Measurements from ENCODE around the gene TANGO2.

TANGO2 gene

DNA sequence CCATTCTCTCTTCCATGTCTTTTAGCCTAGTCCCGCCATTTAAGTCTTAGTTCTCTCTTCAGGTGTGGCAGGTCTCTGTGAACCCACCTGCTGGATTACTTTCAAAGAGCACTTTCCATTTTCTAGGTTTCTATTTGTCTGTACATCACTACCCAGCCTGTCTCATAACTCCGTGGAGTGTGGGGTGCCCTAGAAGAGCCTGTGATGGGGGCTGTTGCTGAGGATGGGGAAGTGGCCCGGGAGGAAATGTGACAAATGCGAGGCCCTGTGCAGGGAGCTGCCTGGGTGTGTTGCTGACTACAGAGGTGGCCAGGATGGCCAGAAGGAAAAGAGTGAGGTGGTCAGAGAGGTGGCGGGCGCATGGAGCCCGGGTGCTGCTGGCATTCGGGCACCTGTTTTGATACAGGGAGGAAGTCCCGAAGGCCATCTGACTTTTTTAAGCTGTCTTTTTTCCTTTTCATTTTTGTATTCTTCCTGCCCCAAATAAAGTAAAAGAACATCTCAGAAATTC is 69.9 kb downstream of the TANGO2 start:
- H3K36me3 ChIP-seq (replicated peaks), result peaks cover 100% of the 10 kb centered on the region
- H3K9me3 ChIP-seq, result no peaks in the 10 kb centered on the region
- H3K27me3 ChIP-seq (ENCODE audit: low read depth), result no peaks in the 10 kb centered on the region
- no peak overlapping the region for H3K4me3 ChIP-seq
- DNase-seq (ENCODE audit: low spot score in 2 of 2), result no peak
- in situ Hi-C loops (cut with MboI; ENCODE audit: low sequenced_read_pairs), result no loop called here
- H3K4me1 ChIP-seq, result no peaks in the 10 kb centered on the region

- Histone ChIP-seq H3K4me1 (no peaks in the 10 kb centered on the region), H3K4me3 (no peak overlapping the region), H3K9me3 (no peaks in the 10 kb centered on the region), H3K27me3 (ENCODE audit: low read depth) (no peaks in the 10 kb centered on the region), H3K36me3 (replicated peaks) (peaks cover 100% of the 10 kb centered on the region)
- in situ Hi-C loops (cut with MboI; ENCODE audit: low sequenced_read_pairs), result no loop called here
- no peak for DNase-seq (ENCODE audit: low spot score in 2 of 2)
Observed at GRCh38 chr22:20091690-20092476, 71.0 kb downstream of the TANGO2 start.

- H3K4me1 ChIP-seq, result no peaks in the 10 kb centered on the region
- H3K36me3 ChIP-seq (replicated peaks), result peaks cover 100% of the 10 kb centered on the region
- in situ Hi-C loops (cut with MboI; ENCODE audit: low sequenced_read_pairs), result no loop called here
- no peaks in the 10 kb centered on the region for H3K27me3 ChIP-seq (ENCODE audit: low read depth)
- H3K9me3 ChIP-seq, result no peaks in the 10 kb centered on the region
- H3K4me3 ChIP-seq, result no peak overlapping the region
- no peak for DNase-seq (ENCODE audit: low spot score in 2 of 2)
Observed at GRCh38 chr22:20092477-20092854, 71.6 kb downstream of the TANGO2 start.

- Histone ChIP-seq H3K36me3 (replicated peaks) (peaks cover 96% of the 10 kb centered on the region), H3K27me3 (ENCODE audit: low read depth) (no peaks in the 10 kb centered on the region), H3K9me3 (no peaks in the 10 kb centered on the region), H3K4me1 (no peaks in the 10 kb centered on the region), H3K4me3 (no peak overlapping the region)
- in situ Hi-C loops (cut with MboI; ENCODE audit: low sequenced_read_pairs), result no loop called here
- DNase-seq (ENCODE audit: low spot score in 2 of 2), result no peak
Observed at GRCh38 chr22:20093418-20094196, 72.7 kb downstream of the TANGO2 start.

DNA sequence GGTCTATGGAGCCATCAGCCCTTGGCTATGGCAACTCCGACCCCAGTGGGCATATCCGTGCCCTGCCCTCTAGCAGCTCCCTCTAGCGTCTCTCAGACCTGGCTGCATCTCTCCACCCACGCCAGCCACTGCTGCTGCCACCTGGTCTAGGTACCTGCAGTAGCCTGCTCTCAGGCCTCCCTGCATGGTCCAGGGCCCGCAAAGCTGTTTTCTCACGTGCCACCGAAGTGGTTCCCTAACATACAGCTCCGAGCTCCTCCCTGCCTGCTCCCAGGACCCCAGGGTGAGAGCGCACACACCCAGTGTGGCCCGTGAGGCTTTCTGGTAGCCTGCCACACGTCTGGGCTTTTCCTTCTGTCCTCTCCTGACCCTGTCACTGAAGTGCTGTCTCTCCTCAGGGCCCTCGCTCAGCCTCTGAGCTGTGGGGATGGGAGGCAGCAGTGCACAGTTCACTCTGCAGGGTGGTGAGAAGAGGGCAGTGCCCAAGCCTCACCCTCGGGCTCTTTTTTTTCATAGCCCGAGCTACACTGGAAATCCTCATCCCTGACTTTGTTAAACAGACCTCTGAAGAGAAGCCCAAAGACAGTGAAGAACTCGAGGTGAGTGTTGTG is 73.4 kb downstream of the TANGO2 start:
- H3K27me3 ChIP-seq (ENCODE audit: low read depth), result no peaks in the 10 kb centered on the region
- H3K36me3 ChIP-seq (replicated peaks), result peaks cover 96% of the 10 kb centered on the region
- DNase-seq (ENCODE audit: low spot score in 2 of 2), result no peak
- H3K4me3 ChIP-seq, result no peak overlapping the region
- H3K4me1 ChIP-seq, result no peaks in the 10 kb centered on the region
- H3K9me3 ChIP-seq, result no peaks in the 10 kb centered on the region
- in situ Hi-C loops (cut with MboI; ENCODE audit: low sequenced_read_pairs), result no loop called here

GRCh38 chr22:20095521-20095920 is 74.6 kb downstream of the TANGO2 start:
- in situ Hi-C loops (cut with MboI; ENCODE audit: low sequenced_read_pairs), result no loop called here
- Histone ChIP-seq H3K4me1 (no peaks in the 10 kb centered on the region), H3K27me3 (ENCODE audit: low read depth) (no peaks in the 10 kb centered on the region), H3K36me3 (replicated peaks) (peaks cover 96% of the 10 kb centered on the region), H3K9me3 (no peaks in the 10 kb centered on the region), H3K4me3 (no peak overlapping the region)
- no peak for DNase-seq (ENCODE audit: low spot score in 2 of 2)

GRCh38 chr22:20096574-20097420 is 75.9 kb downstream of the TANGO2 start:
- no peaks in the 10 kb centered on the region for H3K27me3 ChIP-seq (ENCODE audit: low read depth)
- DNase-seq (ENCODE audit: low spot score in 2 of 2), result no peak
- no peaks in the 10 kb centered on the region for H3K9me3 ChIP-seq
- in situ Hi-C loops (cut with MboI; ENCODE audit: low sequenced_read_pairs), result no loop called here
- no peaks in the 10 kb centered on the region for H3K4me1 ChIP-seq
- H3K36me3 ChIP-seq (replicated peaks), result peaks cover 96% of the 10 kb centered on the region
- no peak overlapping the region for H3K4me3 ChIP-seq

- peaks cover 3% of the 10 kb centered on the region; the same call in 1 of the 2 replicates for H3K4me1 ChIP-seq
- in situ Hi-C loops (cut with MboI; ENCODE audit: low sequenced_read_pairs), result no loop called here
- no peaks in the 10 kb centered on the region for H3K9me3 ChIP-seq
- H3K4me3 ChIP-seq, result no peak overlapping the region
- peaks cover 93% of the 10 kb centered on the region for H3K36me3 ChIP-seq (replicated peaks)
- DNase-seq (ENCODE audit: low spot score in 2 of 2), result no peak
- no peaks in the 10 kb centered on the region for H3K27me3 ChIP-seq (ENCODE audit: low read depth)
Observed at GRCh38 chr22:20099099-20099711, 78.3 kb downstream of the TANGO2 start.

DNA sequence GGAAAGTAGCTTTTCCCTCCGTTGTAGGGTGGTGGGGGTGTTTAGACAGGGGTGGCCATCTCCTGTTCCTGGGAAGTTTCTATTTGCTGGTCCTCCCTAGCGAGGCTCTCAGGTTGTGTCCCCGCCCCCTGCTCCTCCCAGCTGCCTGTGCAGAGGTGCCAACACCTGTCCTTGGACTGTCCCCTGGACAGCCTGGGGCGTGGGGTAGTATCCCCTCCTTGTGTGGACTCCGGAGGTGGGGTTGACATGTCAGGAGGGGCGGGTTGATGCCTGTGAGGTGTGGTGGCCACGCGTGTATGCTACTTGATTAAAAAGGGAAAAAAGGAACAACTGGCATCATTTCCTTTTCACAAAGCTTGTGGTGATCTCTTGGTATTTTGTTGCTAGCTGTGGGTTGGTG is 80.7 kb downstream of the TANGO2 start:
- Histone ChIP-seq H3K4me3 (no peak overlapping the region), H3K36me3 (replicated peaks) (peaks cover 93% of the 10 kb centered on the region), H3K27me3 (ENCODE audit: low read depth) (no peaks in the 10 kb centered on the region), H3K9me3 (no peaks in the 10 kb centered on the region), H3K4me1 (peaks cover 3% of the 10 kb centered on the region; the same call in 1 of the 2 replicates)
- in situ Hi-C loops (cut with MboI; ENCODE audit: low sequenced_read_pairs), result no loop called here
- no peak for DNase-seq (ENCODE audit: low spot score in 2 of 2)

DNA sequence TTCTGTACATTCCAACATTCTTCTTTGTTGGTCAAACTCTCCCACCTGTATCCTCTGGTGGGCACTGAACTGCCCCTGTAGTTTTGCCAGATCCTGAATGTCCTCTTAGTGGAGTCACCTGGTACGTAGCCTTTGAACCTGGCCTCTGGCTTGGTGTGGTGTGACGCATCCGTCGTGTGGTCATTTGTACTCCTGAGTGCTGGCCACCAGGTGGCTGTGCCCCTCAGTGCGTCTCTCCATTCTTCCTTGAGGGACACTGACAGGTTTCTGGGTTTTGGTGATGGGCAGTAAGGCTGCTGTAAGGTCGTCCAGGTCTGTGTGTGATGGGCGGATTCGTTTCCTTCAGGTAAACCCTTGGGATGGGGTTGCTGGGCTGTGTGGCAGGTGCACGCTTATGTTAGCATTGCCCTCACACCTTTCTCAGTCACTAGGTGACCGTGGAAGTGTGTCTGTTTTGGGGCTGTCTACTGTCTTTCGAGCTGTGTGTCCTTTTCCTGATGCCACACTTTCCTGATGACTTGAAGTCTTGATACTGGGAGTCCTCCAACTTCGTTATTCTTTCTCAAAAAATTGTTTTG is 81.4 kb downstream of the TANGO2 start:
- H3K4me3 ChIP-seq, result no peak overlapping the region
- no peaks in the 10 kb centered on the region for H3K27me3 ChIP-seq (ENCODE audit: low read depth)
- H3K9me3 ChIP-seq, result no peaks in the 10 kb centered on the region
- DNase-seq (ENCODE audit: low spot score in 2 of 2), result no peak
- in situ Hi-C loops (cut with MboI; ENCODE audit: low sequenced_read_pairs), result no loop called here
- peaks cover 93% of the 10 kb centered on the region for H3K36me3 ChIP-seq (replicated peaks)
- H3K4me1 ChIP-seq, result peaks cover 3% of the 10 kb centered on the region; the same call in 1 of the 2 replicates

DNA sequence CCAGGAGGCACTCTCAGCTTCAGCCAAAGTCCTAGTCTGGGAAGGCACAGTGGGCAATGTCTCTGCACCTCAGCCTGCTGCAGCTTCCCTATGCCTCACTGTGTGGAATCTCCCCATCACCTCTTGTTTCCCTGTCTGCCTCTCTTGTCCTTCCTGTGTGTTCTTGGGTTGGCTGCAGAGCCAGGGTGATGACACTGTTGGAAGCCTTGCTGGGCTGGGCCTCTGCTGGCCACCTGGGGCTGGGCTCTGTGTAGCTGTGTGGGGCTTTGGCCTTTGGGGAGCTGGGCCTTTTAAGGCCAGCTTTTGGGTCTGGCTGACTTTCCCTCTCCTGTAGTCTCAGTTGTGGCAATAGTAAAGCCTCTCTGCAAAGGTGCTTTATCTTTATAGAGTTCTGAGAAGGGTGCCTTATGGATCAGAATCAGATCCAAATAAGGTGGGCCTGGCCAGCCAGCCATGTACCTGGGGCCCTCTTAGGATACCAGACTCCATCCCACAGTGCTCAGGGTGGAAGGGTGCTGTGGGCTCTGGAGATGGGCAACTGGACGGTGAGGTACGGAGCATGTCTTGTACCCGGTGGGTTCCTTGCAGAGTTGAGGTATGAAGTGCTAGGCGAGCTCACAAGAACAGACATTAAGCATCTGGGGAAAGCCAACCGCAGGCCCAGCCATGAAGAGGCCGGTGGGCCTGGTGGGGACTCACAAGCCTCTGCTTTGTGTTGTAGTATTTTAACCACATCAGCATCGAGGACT is 84.7 kb downstream of the TANGO2 start:
- DNase-seq (ENCODE audit: low spot score in 2 of 2), result no peak
- Histone ChIP-seq H3K36me3 (replicated peaks) (peaks cover 97% of the 10 kb centered on the region), H3K27me3 (ENCODE audit: low read depth) (no peaks in the 10 kb centered on the region), H3K4me3 (no peak overlapping the region), H3K4me1 (peaks cover 3% of the 10 kb centered on the region; the same call in 1 of the 2 replicates), H3K9me3 (no peaks in the 10 kb centered on the region)
- in situ Hi-C loops (cut with MboI; ENCODE audit: low sequenced_read_pairs), result no loop called here

- in situ Hi-C loops (cut with MboI; ENCODE audit: low sequenced_read_pairs), result no loop called here
- DNase-seq (ENCODE audit: low spot score in 2 of 2), result no peak
- peaks cover 3% of the 10 kb centered on the region; the same call in 1 of the 2 replicates for H3K4me1 ChIP-seq
- H3K36me3 ChIP-seq (replicated peaks), result peaks cover 97% of the 10 kb centered on the region
- H3K27me3 ChIP-seq (ENCODE audit: low read depth), result no peaks in the 10 kb centered on the region
- H3K4me3 ChIP-seq, result no peak overlapping the region
- H3K9me3 ChIP-seq, result no peaks in the 10 kb centered on the region
Observed at GRCh38 chr22:20106205-20106848, 85.4 kb downstream of the TANGO2 start.
